MM.1S (cell line): Measurements from ENCODE around the gene INSRR.
A peak's percentile ranks its signal among the peaks of the same experiment; 100 is the strongest.

ENCODE experiments used
- DNase-seq: peaks from one replicate; pipeline ENCODE4 v3.0.0-alpha.2; 2015
- H2AFZ ChIP-seq: fragments of 300-600 bp; sonication (generic); 2 replicates; pipeline ENCODE4 v1.6.0; 2016; ENCODE audit warnings: antibody characterized with exemption, low read length
- H3F3A ChIP-seq: fragments of 300-600 bp; sonication (generic); 2 replicates; pipeline ENCODE4 v1.6.1; 2016; ENCODE audit warnings: mild to moderate bottlenecking, antibody characterized with exemption, low read length, moderate library complexity, mixed read lengths; ENCODE audit not compliant: insufficient read depth
- H3K27ac ChIP-seq: fragments of 300-600 bp; sonication (generic); 2 replicates; pipeline ENCODE4 v1.5.1; 2016; ENCODE audit warnings: mild to moderate bottlenecking, low read length
- H3K27me3 ChIP-seq: fragments of 300-600 bp; sonication (generic); replicated peaks from 2 replicates; pipeline ENCODE4 v1.6.0; 2016; ENCODE audit warnings: low read length; ENCODE audit not compliant: insufficient read depth
- H3K36me3 ChIP-seq: fragments of 300-600 bp; sonication (generic); replicated peaks from 2 replicates; pipeline ENCODE4 v1.6.1; 2016; ENCODE audit warnings: mild to moderate bottlenecking, low read length, mixed read lengths; ENCODE audit not compliant: insufficient read depth
- H3K4me1 ChIP-seq: fragments of 300-600 bp; sonication (generic); 2 replicates; pipeline ENCODE4 v1.6.1; 2016; ENCODE audit warnings: low read length, mixed read lengths
- H3K4me2 ChIP-seq: fragments of 300-600 bp; sonication (generic); 2 replicates; pipeline ENCODE4 v1.6.0; 2016; ENCODE audit warnings: low read depth, low read length
- H3K4me3 ChIP-seq: fragments of 300-600 bp; sonication (generic); 2 replicates; pipeline ENCODE4 v1.5.1; 2016; ENCODE audit warnings: low read length, mixed read lengths
- H3K79me2 ChIP-seq: fragments of 300-600 bp; sonication (generic); 2 replicates; pipeline ENCODE4 v1.6.1; 2016; ENCODE audit warnings: mixed run types, low read length, mixed read lengths
- H3K9ac ChIP-seq: fragments of 300-600 bp; sonication (generic); 2 replicates; pipeline ENCODE4 v1.6.1; 2016; ENCODE audit warnings: low read length, mixed read lengths
- H3K9me2 ChIP-seq: fragments of 300-600 bp; sonication (generic); replicated peaks from 2 replicates; pipeline ENCODE4 v1.6.1; 2016; ENCODE audit warnings: mild to moderate bottlenecking, low read length, mixed read lengths; ENCODE audit not compliant: insufficient read depth
- H3K9me3 ChIP-seq: fragments of 300-600 bp; sonication (generic); replicated peaks from 2 replicates; pipeline ENCODE4 v1.6.1; 2016; ENCODE audit warnings: mild to moderate bottlenecking, low read length, mixed read lengths; ENCODE audit not compliant: insufficient read depth
- H4K20me1 ChIP-seq: fragments of 300-600 bp; sonication (generic); 2 replicates; pipeline ENCODE4 v1.6.1; 2016; ENCODE audit warnings: mild to moderate bottlenecking, low read length, moderate library complexity, mixed read lengths; ENCODE audit not compliant: insufficient read depth
- CTCF ChIP-seq: fragments of 300-600 bp; sonication (generic); IDR thresholded peaks from 2 replicates; pipeline ENCODE4 v1.5.1; 2016; ENCODE audit warnings: antibody characterized with exemption, low read length, mixed read lengths
- EZH2 ChIP-seq: fragments of 300-600 bp; sonication (generic); optimal IDR thresholded peaks from 2 replicates; pipeline ENCODE3; 2017; ENCODE audit warnings: low read depth, mild to moderate bottlenecking, antibody characterized with exemption, low read length, mixed read lengths
- EZH2phosphoT487 ChIP-seq: fragments of 300-600 bp; sonication (generic); IDR thresholded peaks from 2 replicates; pipeline ENCODE4 v1.6.1; 2018; ENCODE audit warnings: antibody characterized with exemption, low read length

The INSRR gene

GRCh38 chr1:156894001-156894400, 35.1 kb upstream of the INSRR start:
- H2AFZ ChIP-seq, result no peak overlapping the region
- no peak overlapping the region for H3K27ac ChIP-seq
- DNase-seq, result no peak
- H3K27me3 ChIP-seq, result peaks cover 81% of the 10 kb centered on the region
- H3K79me2 ChIP-seq, result no peaks in the 10 kb centered on the region
- H3K9ac ChIP-seq, result no peak overlapping the region
- H3K9me2 ChIP-seq, result no peaks in the 10 kb centered on the region
- H3K9me3 ChIP-seq, result no peaks in the 10 kb centered on the region
- 0 out of 2 replicates have a peak, but pooled peaks cover 3% of the 10 kb centered on the region for H3K4me1 ChIP-seq
- H3F3A ChIP-seq, result no peaks in the 10 kb centered on the region
- no peak overlapping the region for H3K4me2 ChIP-seq
- no peaks in the 10 kb centered on the region for H3K36me3 ChIP-seq
- TF ChIP-seq EZH2phosphoT487, result no peak
- no peak for TF ChIP-seq EZH2
- no peak for TF ChIP-seq CTCF
- no peaks in the 10 kb centered on the region for H4K20me1 ChIP-seq
- H3K4me3 ChIP-seq, result no peak overlapping the region

GRCh38 chr1:156893048-156893953, 34.4 kb upstream of the INSRR start, which contains the start of gene PEAR1:
Gene PEAR1 (plus strand): TSS chr1:156893718. CDS start chr1:156903927, 10,209 bp downstream.
- Histone ChIP-seq H3K9me2 (no peaks in the 10 kb centered on the region), H3K79me2 (no peaks in the 10 kb centered on the region), H3K4me1 (0 out of 2 replicates have a peak, but pooled peaks cover 3% of the 10 kb centered on the region), H2AFZ (no peak within 1 kb of the TSS), H3K9ac (no peak within 1 kb of the TSS), H3K9me3 (no peaks in the 10 kb centered on the region), H3K27me3 (peaks cover 74% of the 10 kb centered on the region), H3K4me3 (peak within 1 kb of the TSS; percentile 18; the same call in 1 of the 2 replicates), H3K4me2 (peak within 1 kb of the TSS; percentile 40), H3K27ac (no peak within 1 kb of the TSS), H3K36me3 (no peaks in the 10 kb centered on the region), H4K20me1 (no peaks in the 10 kb centered on the region), H3F3A (no peaks in the 10 kb centered on the region)
- no peak for TF ChIP-seq CTCF
- DNase-seq, result no peak

GRCh38 chr1:156892190-156893047, 33.5 kb upstream of the INSRR start:
- no peaks in the 10 kb centered on the region for H4K20me1 ChIP-seq
- H3K36me3 ChIP-seq, result no peaks in the 10 kb centered on the region
- peak overlapping the region; percentile 40 for H3K4me2 ChIP-seq
- peaks cover 70% of the 10 kb centered on the region for H3K27me3 ChIP-seq
- H2AFZ ChIP-seq, result 0 out of 2 replicates have a peak overlapping the region, but pooled peaks have one; percentile 17
- H3F3A ChIP-seq, result no peaks in the 10 kb centered on the region
- no peaks in the 10 kb centered on the region for H3K79me2 ChIP-seq
- H3K27ac ChIP-seq, result no peak overlapping the region
- H3K9me2 ChIP-seq, result no peaks in the 10 kb centered on the region
- 0 out of 2 replicates have a peak, but pooled peaks cover 3% of the 10 kb centered on the region for H3K4me1 ChIP-seq
- DNase-seq, result peak; percentile 80
- H3K4me3 ChIP-seq, result peak overlapping the region; percentile 18; the same call in 1 of the 2 replicates
- TF ChIP-seq CTCF (peak; percentile 83), EZH2 (no peak), EZH2phosphoT487 (no peak)
- H3K9ac ChIP-seq, result no peak overlapping the region
- H3K9me3 ChIP-seq, result no peaks in the 10 kb centered on the region
